ENCODE results near the gene SPATA45. TPM values are rescaled to one million over a fixed set of nuclear protein-coding genes. Genes with fewer than 3 reads are reported as not detected.

The SPATA45 gene
- total and polyA plus RNA-seq, 2 of the 4 experiments (the other 2 are of a cell fraction), result not detected

GRCh38 chr1:212871976-212872375 lies 24.5 kb upstream of the SPATA45 start:
- H3K4me2 ChIP-seq (ENCODE audit: low read depth, low read length), result no peak overlapping the region
- peaks cover 15% of the 10 kb centered on the region for H3K36me3 ChIP-seq (ENCODE audit: control insufficient read depth, insufficient read depth, low read length)
- no peak overlapping the region for H4K91ac ChIP-seq (ENCODE audit: insufficient read depth, low read depth, low read length)
- no peak for DNase-seq
- H3K79me1 ChIP-seq (ENCODE audit: low read depth in 1 of 2, low read length in 2 of 2), result no peaks in the 10 kb centered on the region
- ChIA-PET CTCF (interaction anchor here (0.7 kb wide), 1 partner anchor 24 kb away, joined by 4 read pairs; the partner anchor contains the start of gene SPATA45), POLR2A (ENCODE audit: unreplicated experiment) (no interaction called here)
- H2AK5ac ChIP-seq (ENCODE audit: low read depth, low read length), result no peak overlapping the region
- no peaks in the 10 kb centered on the region for H3K9me3 ChIP-seq (ENCODE audit: control insufficient read depth, insufficient read depth, low read length)
- no peak for ATAC-seq (ENCODE audit: low read depth)
- H2BK15ac ChIP-seq (ENCODE audit: low read depth, low read length), result no peak overlapping the region
- no peak overlapping the region for H2BK5ac ChIP-seq (ENCODE audit: low read depth, low read length, poor library complexity, severe bottlenecking)
- no peak overlapping the region for H3K56ac ChIP-seq (ENCODE audit: extremely low read depth, insufficient read depth, low read length)
- H3K27me3 ChIP-seq (ENCODE audit: control insufficient read depth, insufficient read depth, low read length), result no peaks in the 10 kb centered on the region
- H3K4ac ChIP-seq (ENCODE audit: low read depth, low read length), result no peak overlapping the region
- H3K4me1 ChIP-seq (ENCODE audit: control insufficient read depth, insufficient read depth, low read length), result no peaks in the 10 kb centered on the region
- no peak overlapping the region for H3K18ac ChIP-seq (ENCODE audit: low read depth, low read length)
- H4K20me1 ChIP-seq (ENCODE audit: insufficient read depth, low read length), result no peaks in the 10 kb centered on the region
- no peak overlapping the region for H2BK20ac ChIP-seq (ENCODE audit: low read depth, low read length)
- no peaks in the 10 kb centered on the region for H3K9me1 ChIP-seq (ENCODE audit: insufficient read depth, low read length)
- TF ChIP-seq RCOR1 (IDR thresholded peaks at IDR 0.05; ENCODE audit: insufficient replicate concordance, low read length), result no peak
- no peak for TF ChIP-seq USF2 (IDR thresholded peaks at IDR 0.05; ENCODE audit: low read depth, low read length)
- no TSS peak for BruUV-seq (replicated peaks)
- no CpG with 5 or more reads among the region's 1 CpG for WGBS, 2 experiments (ENCODE audit: extremely low coverage in 2 of 2, insufficient read length in 1 of 2)
- H2AK9ac ChIP-seq (replicated peaks; ENCODE audit: low read depth, low read length, poor library complexity), result no peak overlapping the region
- no peak overlapping the region for H3K27ac ChIP-seq (ENCODE audit: insufficient read depth, low read length)
- intact Hi-C loops (cut with micrococcal nuclease), result no loop called here
- dilution Hi-C loops (cut with HindIII; ENCODE audit: low sequenced_read_pairs, unreplicated experiment), result no loop called here
- H2AFZ ChIP-seq (replicated peaks; ENCODE audit: low read length, poor library complexity), result no peak overlapping the region
- in situ Hi-C loops (cut with MboI; ENCODE audit: low sequenced_read_pairs), result no loop called here
- H3K9ac ChIP-seq (ENCODE audit: low read depth, low read length), result no peak overlapping the region
- H4K5ac ChIP-seq (ENCODE audit: low read depth, low read length), result no peak overlapping the region
- no peak overlapping the region for H3K14ac ChIP-seq (replicated peaks; ENCODE audit: low read depth, low read length)
- H2BK120ac ChIP-seq (ENCODE audit: low read depth, low read length), result no peak overlapping the region
- no peak overlapping the region for H3K4me3 ChIP-seq (ENCODE audit: insufficient read depth, low read depth, low read length)
- no peak overlapping the region for H4K8ac ChIP-seq (ENCODE audit: low read depth in 2 of 2, low read length in 2 of 2)
- no peak overlapping the region for H3K23ac ChIP-seq (ENCODE audit: low read depth, low read length)

Data from IMR-90 (cell line).